Glutamatergic neuron (in vitro differentiated cells): ENCODE results near the gene PCP2. TPM values are rescaled to one million over a fixed set of nuclear protein-coding genes. Genes with fewer than 3 reads are reported as not detected.

Source experiments
- DNase-seq: peaks from one replicate; pipeline ENCODE4 v3.0.0; 2022
- H3K27ac Mint-ChIP-seq: one replicate; pipeline ENCODE4 v1.8.0; 2020; ENCODE audit warnings: mild to moderate bottlenecking, mixed read lengths, inconsistent platforms; ENCODE audit not compliant: unreplicated experiment
- H3K27me3 Mint-ChIP-seq: one replicate; pipeline ENCODE4 v1.8.0; 2020; ENCODE audit warnings: mild to moderate bottlenecking, moderate library complexity, mixed read lengths, inconsistent platforms; ENCODE audit not compliant: unreplicated experiment
- H3K36me3 Mint-ChIP-seq: one replicate; pipeline ENCODE4 v1.8.0; 2020; ENCODE audit warnings: mild to moderate bottlenecking, mixed read lengths, inconsistent platforms; ENCODE audit not compliant: unreplicated experiment
- H3K4me1 Mint-ChIP-seq: one replicate; pipeline ENCODE4 v1.8.0; 2020; ENCODE audit warnings: mild to moderate bottlenecking, low read depth, mixed read lengths, inconsistent platforms; ENCODE audit not compliant: unreplicated experiment
- H3K4me3 Mint-ChIP-seq: one replicate; pipeline ENCODE4 v1.8.0; 2020; ENCODE audit warnings: mild to moderate bottlenecking, mixed read lengths, inconsistent platforms; ENCODE audit not compliant: unreplicated experiment
- H3K9me3 Mint-ChIP-seq: one replicate; pipeline ENCODE4 v1.8.0; 2020; ENCODE audit warnings: mild to moderate bottlenecking, moderate library complexity, mixed read lengths, inconsistent platforms; ENCODE audit not compliant: unreplicated experiment
- total RNA-seq: library from RNA; stranded (reverse); fragmentation: NEBNext Ultra II Directional; extraction: Animal tissue kit (Norgen Biotek cat#: 25700); gene quantifications from one replicate; pipeline ENCODE4 v1.2.1, GENCODE V29; 2021; ENCODE audit not compliant: unreplicated experiment
- TF ChIP-seq, protein P1 (sequence below): fragments of 200-600 bp; sonication (generic); IDR thresholded peaks from one replicate; pipeline ENCODE4 v1.5.0; 2021; ENCODE audit not compliant: partially characterized antibody, unreplicated experiment

PCP2 gene
- total RNA-seq, 1 donor from 2014 or later = not detected

DNA sequence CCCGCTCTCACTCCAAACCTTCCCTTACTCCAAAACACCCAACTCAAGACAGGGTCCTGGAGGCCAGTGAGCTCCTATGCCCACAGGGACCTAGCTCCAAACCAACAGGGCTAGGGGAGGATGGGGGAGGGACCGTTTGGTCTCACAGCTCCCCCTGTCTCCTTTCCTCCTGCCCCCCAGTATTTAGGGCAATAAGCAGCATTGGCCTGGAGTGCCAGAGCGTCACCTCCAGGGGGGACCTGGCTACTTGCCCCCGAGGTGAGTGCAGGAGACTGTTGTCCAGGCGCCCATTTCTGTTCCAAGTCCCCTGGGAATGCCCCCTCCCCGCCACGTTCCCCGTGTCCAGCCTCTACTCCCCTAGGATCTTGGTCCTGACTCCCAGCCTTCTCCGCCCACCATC, 36.1 kb upstream of the PCP2 start:
- H3K4me3 Mint-ChIP-seq = peak overlapping the region; percentile 80

DNA sequence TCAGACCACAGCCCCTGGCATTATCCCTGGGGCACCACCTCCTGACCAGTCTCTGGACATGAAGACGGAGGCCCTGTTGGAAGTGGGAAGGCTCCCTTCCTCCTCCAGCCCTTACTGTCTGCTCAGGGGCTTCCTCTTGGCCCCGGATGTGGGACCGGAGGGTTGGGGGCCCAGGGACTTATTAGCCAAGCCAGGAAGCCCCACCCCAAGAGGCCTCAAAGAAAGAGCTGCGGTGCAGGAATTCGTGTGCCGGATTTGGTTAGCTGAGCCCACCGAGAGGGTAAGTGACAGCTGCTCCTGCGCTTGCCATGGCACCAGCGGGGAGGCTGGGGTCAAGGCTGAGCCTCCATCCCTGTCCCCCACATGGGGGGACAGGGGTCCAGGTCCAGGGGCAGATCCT, 35.3 kb upstream of the PCP2 start, which contains the start of gene RETN:
Gene RETN, plus strand, starts transcription at position 208 of the 400 bp plus-strand sequence. CDS start 278 bp downstream, outside the sequence.
- Mint-ChIP-seq H3K36me3 (peaks cover under 1% of the 10 kb centered on the region), H3K4me1 (peaks cover 4% of the 10 kb centered on the region), H3K9me3 (no peaks in the 10 kb centered on the region), H3K4me3 (peak within 1 kb of the TSS; percentile 80), H3K27ac (no peak within 1 kb of the TSS), H3K27me3 (peaks cover 14% of the 10 kb centered on the region)
- DNase-seq = no peak
- TF ChIP-seq, protein P1, sequence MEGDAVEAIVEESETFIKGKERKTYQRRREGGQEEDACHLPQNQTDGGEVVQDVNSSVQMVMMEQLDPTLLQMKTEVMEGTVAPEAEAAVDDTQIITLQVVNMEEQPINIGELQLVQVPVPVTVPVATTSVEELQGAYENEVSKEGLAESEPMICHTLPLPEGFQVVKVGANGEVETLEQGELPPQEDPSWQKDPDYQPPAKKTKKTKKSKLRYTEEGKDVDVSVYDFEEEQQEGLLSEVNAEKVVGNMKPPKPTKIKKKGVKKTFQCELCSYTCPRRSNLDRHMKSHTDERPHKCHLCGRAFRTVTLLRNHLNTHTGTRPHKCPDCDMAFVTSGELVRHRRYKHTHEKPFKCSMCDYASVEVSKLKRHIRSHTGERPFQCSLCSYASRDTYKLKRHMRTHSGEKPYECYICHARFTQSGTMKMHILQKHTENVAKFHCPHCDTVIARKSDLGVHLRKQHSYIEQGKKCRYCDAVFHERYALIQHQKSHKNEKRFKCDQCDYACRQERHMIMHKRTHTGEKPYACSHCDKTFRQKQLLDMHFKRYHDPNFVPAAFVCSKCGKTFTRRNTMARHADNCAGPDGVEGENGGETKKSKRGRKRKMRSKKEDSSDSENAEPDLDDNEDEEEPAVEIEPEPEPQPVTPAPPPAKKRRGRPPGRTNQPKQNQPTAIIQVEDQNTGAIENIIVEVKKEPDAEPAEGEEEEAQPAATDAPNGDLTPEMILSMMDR = no peak

More for the DNA sequence above, 36.1 kb upstream of the PCP2 start:
- Mint-ChIP-seq H3K4me1 (peaks cover 4% of the 10 kb centered on the region), H3K9me3 (no peaks in the 10 kb centered on the region), H3K27ac (no peak overlapping the region), H3K36me3 (peaks cover 9% of the 10 kb centered on the region), H3K27me3 (peaks cover 14% of the 10 kb centered on the region)
- no peak for DNase-seq
- TF ChIP-seq, protein P1 = no peak

DNA sequence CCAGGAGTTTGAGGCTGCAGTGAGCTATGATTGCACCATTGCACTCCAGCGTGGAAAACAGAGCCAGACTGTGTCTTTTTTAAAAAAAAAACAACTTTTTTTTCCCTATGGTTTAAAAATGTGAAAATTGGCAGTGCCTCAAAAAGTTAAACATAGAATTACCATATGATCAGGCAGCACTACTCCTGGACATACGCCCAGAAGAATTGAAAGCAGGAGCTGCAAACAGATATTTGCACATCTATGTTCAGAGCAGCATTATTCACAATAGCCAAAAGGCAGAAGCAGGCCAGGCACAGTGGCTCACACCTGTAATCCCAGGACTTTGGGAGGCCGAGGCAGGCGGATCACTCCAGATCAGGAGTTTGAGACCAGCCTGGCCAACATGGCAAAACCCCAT, 31.6 kb upstream of the PCP2 start:
- Mint-ChIP-seq H3K9me3 (peaks cover 2% of the 10 kb centered on the region), H3K27ac (no peak overlapping the region), H3K4me1 (peaks cover 4% of the 10 kb centered on the region), H3K36me3 (no peaks in the 10 kb centered on the region), H3K4me3 (no peak overlapping the region), H3K27me3 (peaks cover 8% of the 10 kb centered on the region)
- DNase-seq = no peak
- TF ChIP-seq, protein P1 = no peak

DNA sequence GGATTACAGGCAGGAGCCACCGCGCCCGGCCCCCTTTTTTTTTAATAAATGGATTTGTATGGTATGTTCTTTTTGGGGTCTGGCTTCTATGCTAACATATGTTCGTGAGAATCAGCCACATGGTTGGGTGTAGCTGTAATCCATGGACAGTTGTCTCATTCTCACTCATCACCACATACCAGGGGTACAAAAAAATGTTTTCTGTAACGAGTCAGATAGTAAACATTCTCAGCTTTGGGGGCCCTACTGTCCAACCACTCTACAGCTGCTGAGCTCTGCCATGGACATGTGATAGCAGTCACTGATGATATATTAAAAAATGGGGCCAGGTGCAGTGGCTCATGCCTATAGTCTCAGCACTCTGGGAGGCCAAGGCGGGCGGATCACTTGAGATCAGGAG, 30.2 kb upstream of the PCP2 start:
- H3K4me3 Mint-ChIP-seq = no peak overlapping the region
- H3K4me1 Mint-ChIP-seq = no peaks in the 10 kb centered on the region
- H3K27me3 Mint-ChIP-seq = peaks cover 5% of the 10 kb centered on the region
- TF ChIP-seq, protein P1 = no peak
- no peak for DNase-seq
- no peak overlapping the region for H3K27ac Mint-ChIP-seq
- H3K36me3 Mint-ChIP-seq = no peaks in the 10 kb centered on the region
- peaks cover 2% of the 10 kb centered on the region for H3K9me3 Mint-ChIP-seq

DNA sequence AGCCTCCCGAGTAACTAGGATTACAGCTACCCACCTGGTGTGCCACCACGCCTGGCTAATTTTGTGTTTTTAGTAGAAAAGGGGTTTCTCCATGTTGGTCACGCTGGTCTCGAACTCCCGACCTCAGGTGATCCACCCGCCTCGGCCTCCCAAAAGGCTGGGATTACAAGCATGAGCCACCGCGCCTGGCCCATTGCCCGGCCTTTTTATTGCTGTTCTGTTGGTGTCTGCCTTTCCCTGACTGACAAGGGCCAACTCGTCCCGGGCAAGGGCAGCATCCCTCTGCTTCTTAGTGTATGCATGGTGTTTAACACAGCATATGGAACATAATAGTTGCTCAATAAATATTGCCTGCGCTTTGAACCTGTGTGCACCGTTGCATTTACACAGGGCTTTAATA, 29.1 kb upstream of the PCP2 start:
- H3K36me3 Mint-ChIP-seq = no peaks in the 10 kb centered on the region
- H3K27ac Mint-ChIP-seq = no peak overlapping the region
- H3K27me3 Mint-ChIP-seq = peaks cover 5% of the 10 kb centered on the region
- peaks cover 2% of the 10 kb centered on the region for H3K9me3 Mint-ChIP-seq
- no peaks in the 10 kb centered on the region for H3K4me1 Mint-ChIP-seq
- H3K4me3 Mint-ChIP-seq = no peak overlapping the region
- DNase-seq = no peak
- TF ChIP-seq, protein P1 = no peak
